ENCODE results near the gene CDX1.

The CDX1 gene

DNA sequence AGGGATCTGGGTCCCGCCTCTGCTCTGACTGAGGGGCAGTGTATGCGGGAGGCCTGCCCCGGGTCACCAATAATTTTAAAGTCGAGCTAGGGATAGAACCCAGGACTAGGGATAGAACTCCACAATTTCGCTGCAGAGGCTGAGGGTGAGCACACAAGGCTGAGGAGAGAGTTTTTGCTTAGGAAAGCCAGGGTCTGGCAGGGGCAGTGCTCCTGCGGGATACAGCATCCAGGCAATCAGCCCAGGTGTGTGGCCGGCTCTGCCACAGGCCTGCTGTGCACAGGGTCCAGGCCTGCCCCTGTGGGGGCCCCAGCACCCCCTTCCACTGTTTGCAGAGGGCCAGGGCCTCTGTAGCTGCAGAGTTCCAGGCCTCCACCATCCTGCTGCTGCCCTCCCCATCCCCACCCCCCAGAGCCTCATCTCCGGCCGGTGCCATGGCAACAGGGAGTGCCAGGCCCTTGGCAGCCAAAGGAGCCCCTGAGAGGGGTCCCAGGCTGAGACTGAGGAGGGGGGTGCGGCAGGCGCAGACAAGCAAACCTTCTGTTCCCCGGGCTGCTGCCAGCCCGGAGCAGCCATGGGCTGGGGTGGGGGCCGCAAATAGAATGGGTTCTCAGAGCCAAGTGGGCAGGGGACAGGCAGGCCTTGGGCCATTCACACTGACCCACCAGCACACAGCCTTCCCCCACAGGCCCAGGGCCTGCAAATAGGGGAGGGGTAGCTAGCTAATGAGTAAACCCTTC, 19.5 kb upstream of the CDX1 start:
- DNase-seq = no peak

GRCh38 chr5:150147670-150148069, 18.9 kb upstream of the CDX1 start:
- DNase-seq = no peak

DNA sequence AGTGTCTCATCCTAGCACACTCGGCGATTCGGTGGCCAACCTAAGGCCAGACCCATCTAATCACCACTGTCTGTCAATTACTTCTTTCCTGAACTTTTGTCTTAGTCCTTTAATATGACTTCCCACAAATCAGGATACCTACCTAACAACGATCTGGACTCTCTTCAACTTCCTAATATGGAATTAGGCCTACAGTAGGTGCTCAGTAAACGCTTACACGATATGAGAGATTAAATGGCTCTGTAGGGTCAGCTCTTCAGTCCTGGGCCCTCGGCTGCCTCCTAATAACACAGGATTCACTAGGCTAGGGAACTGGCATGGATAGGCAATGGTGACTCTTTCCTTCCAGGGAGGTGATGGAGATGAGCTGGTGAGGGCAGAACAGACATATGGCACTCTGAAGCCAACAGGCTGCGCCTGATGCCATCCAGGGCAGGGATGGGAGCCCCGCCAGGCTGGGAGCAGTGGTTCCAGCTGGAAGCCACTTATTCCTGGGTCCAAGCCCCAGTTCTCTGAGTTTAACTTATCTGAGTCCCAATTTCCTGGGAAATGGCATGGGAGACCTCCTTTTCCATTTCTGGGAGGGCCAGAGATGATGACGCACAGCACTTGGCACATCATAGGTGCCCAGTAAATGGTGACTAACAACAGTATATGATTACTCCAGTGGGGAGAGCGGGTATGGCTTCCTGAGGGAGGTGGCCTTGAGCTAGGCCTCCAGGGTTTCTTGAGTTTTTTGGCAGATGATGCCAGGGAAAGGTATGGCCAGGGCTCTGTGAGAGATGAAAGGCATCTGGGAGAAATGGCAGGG, 18.3 kb upstream of the CDX1 start:
- no peak for DNase-seq

- DNase-seq = no peak
Observed at GRCh38 chr5:150149618-150150017, 17.0 kb upstream of the CDX1 start.

- no peak for DNase-seq
Observed at GRCh38 chr5:150152636-150153462, 13.7 kb upstream of the CDX1 start.

- no peak for DNase-seq
Observed at GRCh38 chr5:150153483-150153882, 13.1 kb upstream of the CDX1 start.

DNA sequence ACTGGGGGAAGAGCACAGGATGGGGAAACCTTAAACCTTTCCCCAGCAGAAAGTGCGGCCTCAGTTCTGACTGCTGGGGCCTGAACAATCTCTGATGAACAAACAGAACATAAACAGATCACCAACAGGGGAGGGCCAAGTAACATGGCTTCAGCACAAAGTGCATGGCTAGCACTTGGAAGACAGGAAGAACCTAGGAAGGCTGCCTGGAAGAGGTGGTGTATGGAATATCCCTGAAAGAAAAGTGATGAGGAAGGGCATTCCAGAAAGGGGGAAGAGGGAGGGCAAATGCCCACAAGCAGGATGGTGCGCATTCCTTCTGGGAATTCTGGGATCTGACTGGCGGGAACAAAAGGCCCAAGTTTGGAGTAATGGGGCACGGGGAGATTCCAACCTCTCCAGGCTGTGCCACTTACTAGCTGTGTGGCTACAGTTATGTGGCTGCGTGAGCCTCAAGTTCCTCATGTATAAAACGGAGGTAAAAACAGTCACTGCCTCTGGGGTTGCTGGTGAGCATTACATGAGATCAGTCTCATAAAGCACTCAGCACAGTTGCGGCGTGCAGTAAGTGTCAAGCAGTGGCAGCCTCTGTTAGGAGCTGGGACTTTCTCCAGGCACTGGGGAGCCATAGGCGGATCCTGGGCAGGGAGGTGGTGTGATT, 12.5 kb upstream of the CDX1 start:
- DNase-seq = no peak

- no peak for DNase-seq
Observed at GRCh38 chr5:150154618-150155128, 11.9 kb upstream of the CDX1 start.

GRCh38 chr5:150155258-150156026, 11.1 kb upstream of the CDX1 start, which contains the start of gene PDGFRB:
PDGFRB (minus strand) TSS chr5:150155845; CDS start chr5:150137047, 18,798 bp downstream.
- DNase-seq = peak; percentile 52

DNA sequence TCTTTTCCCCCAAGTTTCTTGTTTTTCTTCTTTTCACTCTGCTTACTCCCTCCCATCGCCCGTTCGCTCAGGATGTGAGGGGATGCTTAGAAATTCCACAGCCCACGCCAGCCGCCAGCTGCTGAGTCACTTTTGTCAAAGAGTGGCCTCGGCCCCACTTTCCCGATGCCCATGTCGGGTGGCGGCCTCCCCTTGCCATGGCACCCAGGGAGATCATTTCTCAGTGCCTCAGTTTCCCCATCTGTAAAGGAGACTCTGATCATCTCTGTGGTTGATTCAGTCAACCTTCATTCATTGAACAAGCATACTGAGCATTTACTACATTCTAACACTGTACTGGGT, 10.6 kb upstream of the CDX1 start:
- DNase-seq = no peak

DNA sequence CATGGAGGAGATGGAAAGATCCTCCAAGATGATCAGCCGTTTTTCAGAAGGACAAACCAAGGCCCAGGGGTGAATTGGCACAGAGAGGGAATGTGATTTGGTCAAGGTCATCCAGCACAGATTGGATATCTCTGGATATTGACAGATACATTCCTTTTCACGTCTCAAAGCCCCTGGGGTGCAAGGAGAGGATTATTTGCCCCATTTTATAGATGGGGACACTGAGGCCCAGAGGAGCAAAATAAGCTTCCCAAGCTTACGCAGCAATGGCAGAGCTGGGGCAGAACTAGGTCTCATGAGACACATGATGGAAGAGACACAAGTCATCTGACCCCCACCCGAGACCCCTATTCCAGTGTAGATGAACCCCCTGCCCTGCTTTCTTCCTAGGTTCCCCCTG, 10.0 kb upstream of the CDX1 start:
- no peak for DNase-seq

GRCh38 chr5:150157168-150157567, 9.4 kb upstream of the CDX1 start:
- no peak for DNase-seq

DNA sequence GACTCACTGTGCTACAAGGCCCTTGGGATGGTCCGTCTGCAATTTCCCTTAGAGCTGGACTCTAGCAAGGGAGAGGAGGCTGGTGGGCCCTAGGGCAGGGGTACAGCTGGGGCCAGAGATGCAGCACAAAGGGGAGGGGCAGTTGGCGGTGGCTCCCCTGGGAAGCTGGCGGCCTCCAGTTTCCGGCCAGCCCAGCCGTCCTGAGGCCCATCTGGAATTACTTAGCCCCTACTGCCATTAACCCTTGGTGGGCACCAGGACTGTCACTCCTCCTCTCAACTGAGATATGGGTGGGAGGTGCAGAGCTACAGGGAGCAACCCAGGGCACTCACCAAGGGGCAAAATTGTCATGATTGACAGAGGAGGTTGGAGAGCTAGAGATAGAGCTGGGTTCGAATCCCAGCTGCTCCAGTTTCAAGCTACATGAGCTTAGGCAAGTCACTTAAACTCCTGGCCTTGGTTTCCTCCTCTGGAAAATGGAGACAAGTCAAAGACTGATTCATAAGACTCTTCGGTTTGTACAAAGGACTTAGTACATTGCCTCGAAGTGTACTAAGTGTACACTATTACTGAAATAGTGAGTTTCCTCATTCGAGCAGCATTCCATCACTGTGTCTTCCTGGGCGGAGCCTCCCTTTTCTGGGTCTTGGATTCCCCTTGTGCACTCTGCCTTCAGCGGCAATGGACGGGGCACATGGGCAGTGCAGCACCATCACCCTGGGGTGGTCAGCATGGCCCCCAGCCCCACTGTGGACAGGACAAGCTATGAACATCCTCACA, 8.2 kb upstream of the CDX1 start:
- no peak for DNase-seq

GRCh38 chr5:150159031-150159430, 7.5 kb upstream of the CDX1 start:
- DNase-seq = no peak

DNA sequence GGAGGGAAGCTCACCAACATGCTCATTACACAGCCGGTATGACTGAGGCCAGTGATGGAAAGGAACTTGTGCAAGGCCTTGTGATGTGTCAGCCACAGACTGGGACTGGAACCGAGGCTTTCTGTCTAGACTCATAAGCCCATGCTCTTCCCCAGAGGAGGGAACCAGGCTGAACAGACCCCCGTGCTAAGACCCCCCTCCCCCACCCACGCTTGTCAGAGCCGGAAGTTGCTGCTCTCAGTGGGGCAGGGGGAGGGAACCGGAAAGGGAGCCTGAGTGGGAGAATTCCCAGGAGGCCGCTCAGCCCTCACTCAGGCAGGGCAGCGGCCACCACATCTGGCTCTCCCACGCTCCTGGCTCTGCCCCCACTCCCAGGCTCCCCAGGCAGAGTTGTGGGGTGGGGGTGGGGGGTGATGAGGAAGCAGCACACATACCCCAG, 6.8 kb upstream of the CDX1 start:
- no peak for DNase-seq

GRCh38 chr5:150160448-150161081, 6.0 kb upstream of the CDX1 start:
- no peak for DNase-seq

DNA sequence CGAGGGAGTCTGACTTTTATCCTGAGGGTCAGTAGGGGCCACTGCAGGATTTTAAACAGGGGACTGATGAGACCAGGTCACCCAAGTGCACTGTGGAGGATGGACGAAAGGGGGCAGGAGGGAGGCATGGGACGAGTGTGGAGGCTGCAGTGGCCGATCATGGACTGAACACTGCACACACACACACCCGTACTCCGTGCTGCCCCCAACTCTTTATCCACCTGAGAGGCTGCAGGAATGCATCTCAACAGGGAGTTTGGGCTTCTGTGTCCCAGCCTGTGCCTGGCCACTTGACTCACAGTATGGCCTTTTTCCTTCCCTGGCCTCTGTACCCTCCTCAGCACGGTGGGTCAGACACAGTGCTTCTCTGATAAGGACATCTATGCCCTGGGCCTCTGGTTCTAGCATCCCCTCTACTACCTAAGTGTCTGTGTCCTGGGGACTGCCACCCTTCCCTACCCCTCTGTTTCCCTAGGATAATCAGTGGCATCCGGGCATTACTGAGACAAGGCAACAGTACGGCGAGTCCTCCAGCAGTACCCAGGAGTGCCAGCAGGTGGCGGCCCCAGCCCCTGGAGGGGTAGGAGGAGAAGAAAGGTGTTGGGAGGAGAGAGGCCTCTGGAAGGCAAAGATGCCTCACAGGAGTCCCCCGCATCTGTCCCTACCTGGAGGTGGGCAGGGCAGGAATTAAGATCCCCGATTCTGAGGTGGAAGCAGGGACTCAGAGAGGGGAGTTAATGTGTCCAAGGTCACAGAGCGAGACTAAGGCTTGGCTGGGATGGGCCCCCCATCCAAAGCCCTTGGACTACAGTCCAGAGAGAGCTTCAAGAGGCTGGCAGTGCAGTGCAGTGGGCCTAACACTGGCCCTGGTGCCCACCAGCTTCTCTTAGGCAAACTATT, 5.1 kb upstream of the CDX1 start:
- peak; percentile 68 for DNase-seq

- no peak for DNase-seq
Observed at GRCh38 chr5:150162142-150162513, 4.5 kb upstream of the CDX1 start.

- DNase-seq = no peak
Observed at GRCh38 chr5:150163035-150163434, 3.5 kb upstream of the CDX1 start.
